GM19351 (cell line): Measurements from ENCODE around the gene PIM3.

Experiments
- ATAC-seq: cut with Tn5 transposase; IDR thresholded peaks from one replicate; pipeline ENCODE4 v1.9.1; 2021; ENCODE audit warnings: mild to moderate bottlenecking, moderate library complexity; ENCODE audit not compliant: unreplicated experiment

Gene PIM3

DNA sequence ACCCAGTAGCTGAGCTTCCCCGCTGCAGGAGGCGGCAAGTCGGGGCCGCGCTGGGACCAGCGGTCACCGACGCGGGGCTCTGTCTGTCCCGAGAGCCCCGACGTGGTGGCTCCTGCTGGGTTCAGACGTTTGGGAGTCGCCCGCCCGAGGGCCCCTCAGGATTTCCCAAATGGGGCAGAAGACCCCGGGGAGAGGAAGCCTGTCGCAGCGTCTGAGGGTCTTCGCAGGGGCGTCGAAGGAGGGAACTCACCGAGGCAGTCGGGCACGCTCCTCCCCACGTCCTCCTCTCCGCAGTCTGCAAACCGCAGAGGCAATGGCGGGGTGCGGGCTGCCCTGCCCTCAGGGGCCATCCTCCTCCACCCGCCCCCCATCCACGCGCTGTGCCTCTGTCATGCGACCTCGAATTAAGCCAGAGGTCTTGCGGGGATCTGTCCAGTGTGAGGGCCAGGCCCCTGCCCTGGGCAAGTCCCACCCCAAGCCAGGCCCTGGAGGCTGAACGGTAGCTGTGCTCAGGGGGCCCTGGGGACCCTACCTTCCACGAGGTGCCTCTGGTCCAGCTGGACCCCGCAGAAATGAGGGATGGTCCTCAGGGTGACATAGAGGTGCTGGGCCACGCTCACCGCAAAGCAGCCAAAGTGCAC is 39.5 kb downstream of the PIM3 start:
- ATAC-seq, result no peak

DNA sequence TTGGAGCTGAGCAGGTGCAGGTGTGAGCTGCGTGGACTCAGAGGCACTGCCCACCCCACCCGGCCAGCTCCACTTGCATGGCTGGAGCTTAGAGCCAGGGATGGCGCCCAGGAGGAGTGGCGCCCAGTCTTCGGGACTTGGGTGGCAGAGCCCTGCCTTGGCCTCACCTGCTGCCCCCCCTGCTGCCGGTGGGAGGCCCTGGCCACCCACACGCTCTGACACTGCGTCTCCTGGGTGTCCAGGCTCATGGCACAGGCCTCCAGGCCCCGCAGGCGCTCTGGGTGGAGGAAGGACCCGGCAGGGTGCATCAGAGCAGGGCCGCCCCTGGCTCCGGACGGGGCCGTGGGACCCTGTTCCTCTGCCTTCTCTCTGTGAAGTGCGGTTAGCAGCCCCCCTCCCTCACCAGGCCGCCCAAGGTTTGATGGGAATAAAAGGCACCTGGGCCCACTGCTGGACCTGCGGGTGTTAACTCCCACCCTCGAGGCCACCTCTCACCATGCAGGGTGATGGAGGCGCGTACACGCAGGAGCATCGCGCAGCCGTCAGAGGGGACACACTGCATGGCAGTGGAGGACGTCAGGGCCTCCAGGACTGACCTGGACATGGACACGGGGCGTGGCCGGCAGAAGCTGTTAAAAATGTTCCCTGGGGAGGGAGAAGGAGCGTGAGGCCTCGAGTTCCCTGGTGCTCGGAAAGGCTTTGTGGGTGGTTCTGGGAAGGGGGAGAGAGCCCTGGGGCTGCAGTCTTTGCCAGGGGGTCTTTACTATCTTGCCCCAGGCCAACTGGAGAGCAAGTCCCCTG is 40.2 kb downstream of the PIM3 start:
- no peak for ATAC-seq

DNA sequence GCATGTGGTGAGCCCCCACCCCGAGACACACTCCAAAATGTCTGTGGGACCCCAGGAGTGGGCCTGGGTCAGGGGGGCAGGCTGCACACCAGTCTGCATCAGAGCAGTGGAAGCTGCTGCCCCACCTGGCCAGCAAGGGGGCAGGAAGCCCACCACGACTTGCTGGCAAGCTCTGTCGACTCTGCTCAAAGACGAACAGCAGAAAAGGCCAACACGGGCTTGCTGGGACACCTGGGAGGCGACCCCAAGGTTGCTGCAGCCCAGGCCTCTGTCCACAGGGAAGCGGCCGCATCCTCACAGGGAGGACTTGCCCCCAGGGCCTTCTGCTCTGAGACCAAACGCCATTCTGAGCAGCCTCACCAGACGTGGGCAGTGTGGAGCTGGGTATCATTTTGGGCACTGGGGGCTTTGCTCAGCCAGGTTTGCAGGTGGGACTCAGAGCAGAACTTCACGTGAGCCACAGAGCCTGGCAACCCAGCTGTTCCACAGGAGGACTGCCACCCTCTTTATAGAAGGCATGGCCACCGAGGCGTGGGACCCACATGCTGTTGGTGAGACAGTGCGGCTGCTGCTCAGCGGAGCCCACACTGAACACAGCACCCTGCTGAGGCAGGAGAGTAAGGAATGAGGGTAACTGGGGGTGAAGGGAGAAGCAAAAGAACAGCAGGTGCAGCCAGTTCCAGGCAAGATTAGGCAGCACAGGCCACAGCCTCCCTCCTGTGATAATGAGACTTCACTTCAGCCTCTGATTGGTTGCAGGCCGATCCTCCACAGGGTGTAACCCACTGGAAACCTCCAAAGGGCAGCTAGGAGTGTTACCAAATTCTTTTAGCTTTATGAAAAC is 41.0 kb downstream of the PIM3 start:
- ATAC-seq, result no peak

DNA sequence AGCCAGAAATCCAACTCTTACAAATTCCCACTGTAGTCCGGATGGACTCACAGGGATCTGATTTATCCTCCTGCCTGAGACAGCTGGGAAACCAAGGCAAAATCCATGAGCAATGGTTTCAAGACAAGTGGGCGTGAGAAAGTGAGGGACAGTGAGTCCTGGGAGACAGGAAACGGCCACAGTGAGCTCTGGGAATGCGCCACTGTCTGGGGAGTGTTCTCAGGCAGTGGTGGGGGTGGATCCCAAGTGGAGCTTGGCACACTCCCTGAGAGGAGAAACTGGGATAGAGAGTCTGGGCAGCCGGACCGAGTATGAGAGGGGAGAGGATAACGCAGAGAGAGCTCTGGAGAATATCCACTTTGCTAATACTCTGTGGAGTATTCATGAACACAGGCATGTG is 42.2 kb downstream of the PIM3 start:
- no peak for ATAC-seq

DNA sequence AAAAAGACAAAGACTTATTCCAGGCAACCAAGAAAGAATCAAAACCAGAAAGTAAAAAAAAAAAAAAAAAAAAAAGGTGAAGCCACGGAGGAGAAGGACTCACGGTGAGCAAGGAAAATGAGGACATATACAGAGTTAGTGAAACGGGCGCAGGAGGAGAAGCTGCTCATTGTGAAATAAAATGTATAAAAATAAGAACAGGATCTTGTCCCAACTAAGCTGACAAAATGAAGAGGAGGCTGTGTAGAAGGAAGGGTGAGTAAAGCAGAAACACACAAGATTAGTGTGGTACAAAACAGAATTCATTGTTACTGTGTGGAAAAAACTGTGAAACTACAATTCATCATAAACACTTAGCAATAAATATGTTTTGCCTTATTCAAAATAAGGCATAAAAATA is 44.3 kb downstream of the PIM3 start:
- no peak for ATAC-seq

DNA sequence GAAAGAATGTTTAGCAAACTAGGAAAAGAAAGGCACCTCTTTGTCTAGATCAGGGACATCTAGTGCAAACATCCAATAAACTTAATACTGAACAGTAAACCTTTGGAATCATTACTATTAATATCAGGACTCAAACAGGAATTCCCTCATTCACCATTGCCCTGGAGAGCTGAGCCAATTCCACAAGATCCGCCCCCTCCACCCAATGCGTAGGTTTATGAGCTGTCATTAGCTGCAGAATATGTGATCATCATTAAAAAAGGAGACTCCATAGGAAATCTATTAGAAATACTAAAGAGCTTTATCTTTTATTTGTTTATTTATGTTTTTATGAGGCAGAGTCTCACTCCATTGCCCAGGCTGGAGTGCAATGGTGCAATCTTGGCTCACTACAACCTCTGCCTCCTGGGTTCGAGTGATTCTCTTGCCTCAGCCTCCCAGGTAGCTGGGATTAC is 46.5 kb downstream of the PIM3 start:
- ATAC-seq, result no peak

DNA sequence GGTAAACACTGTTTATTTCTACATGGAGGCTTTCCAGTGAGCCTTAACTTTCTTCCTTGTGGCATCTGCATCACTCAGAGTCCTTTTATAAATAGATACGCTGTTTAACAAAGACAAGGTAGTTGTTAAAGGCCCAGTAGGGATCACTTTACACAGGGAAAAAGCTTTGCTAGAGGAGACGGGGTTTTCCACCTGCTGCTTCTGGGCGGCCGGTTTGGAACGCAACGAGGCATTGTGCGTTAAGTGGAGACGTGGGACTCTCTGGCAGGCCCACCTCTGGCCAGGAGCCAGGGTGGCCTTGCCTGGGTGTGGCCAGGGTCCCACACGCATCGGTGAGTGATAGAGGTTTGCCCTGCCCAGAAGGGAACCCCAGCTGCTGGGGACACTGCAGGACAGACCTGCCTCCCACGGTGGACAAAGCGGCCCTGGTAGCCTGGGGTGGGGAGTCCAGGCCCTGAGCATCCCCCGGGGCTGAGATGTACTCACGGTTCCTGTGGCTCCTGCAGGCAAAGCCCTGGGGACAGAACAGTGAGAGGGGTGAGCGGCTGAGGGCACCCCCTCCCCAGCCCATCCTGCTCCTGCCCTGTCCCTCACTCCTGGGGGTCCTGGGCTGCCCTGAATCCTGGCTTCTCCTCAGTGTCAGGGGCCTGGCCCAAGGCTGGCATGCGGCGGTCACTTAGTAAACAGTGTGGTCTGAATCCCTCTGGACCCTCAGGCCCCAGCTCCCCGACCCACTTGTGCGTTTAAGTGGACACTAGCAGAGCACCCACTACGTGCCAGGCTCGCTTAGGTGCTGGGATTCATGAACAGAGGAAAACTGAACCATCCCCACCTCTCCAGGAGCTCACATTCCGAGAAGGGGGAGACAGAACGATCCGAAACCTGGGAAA is 47.8 kb downstream of the PIM3 start:
- no peak for ATAC-seq

DNA sequence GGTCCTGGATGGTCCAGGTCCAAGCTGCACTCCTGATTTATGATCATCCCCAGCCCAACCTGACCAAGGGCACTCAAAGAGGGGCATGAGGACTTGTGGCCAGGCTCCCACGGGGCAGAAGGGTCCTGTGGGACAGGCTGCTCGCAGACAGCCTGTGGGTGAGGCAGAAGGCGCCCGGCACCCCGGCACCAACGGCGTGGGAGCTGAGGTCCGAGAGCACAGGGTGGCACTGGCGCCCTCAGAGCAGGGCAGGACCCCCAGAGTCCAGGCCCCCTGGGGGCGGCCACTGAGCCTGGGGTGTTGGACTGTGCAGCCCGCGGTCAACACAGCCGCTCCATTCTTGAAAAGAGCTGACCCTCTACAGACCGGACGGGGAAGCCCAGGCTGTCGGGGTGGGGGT is 48.7 kb downstream of the PIM3 start:
- ATAC-seq, result no peak

DNA sequence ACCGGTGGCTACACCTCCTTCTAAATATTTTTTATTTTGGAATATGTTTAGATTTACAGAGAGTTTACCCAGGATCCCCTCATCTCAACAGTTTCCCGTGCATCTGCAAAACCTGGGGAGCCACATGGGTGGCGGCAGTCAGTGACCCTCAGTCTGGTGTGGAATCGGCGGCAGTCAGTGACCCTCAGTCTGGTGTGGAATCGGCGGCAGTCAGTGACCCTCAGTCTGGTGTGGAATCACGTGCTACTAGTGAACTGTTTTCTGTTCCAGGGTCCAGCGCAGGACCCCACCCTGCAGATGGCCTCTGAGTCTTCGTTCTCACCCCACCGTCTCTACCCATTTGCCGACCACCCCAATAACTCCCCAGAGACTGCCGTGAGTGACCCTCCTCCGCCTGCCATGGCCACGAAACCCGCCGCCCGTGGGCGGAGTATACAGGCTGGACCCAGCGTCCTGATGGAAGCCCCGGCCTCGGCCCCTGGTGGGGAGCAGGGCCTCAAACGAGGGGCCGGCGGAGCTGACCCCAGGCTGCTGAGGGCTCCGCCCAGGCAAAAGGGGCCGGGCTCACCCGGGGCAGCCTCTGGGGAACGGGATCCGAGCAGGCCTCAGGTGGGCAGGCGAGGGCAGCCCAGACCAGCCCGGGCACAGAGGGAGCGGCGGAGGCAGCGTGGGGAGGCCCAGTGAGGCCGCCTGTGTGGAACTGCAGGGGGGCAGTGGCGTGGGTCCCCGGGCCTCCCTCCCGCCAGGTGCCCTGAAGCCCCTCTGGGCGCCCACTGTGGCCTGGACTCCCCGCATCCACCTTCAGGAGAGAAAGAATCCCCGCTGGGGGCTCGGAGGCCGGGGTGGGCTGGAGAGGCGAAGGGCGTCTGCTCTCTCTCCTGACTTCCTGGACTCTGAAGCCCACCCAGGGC is 49.4 kb downstream of the PIM3 start:
- ATAC-seq, result no peak

DNA sequence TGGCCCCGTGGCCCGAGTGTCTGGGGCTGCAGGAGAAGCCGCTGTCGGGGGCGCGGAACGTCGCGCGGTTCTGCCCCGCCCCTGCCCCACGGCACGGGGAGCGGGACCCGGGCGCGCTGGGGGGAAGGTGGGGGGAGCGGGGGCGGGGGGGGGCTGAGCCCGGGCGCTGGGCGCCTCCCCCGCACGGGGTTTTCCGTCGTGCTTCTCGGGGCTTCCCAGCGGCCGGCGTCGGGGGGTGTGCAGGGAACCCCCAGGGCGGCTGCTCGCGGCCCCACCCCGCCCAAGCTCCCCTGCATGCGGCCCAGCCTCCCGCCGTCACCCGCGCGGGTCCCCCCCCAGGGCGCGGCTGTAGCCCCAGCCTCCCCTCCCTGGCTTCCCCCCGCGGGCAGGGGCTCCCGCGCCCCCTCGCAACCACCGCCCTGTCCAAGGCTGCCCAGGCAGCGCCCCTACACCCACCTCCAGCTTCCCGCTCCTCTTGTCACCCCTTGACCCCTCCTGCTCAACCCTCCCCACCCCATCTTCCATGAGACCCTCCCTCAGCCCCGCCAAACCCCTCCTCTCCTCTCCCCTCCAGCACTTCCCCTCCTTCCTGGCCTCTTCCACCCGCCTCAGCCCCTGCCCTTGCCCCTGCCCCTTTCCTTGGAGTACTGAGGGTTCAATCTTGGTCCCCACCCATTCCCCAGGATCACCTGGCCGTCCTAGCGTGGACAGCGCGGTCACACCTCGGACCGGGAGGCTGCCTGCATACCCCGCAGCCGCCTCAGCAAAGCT is 50.3 kb downstream of the PIM3 start:
- ATAC-seq, result no peak

DNA sequence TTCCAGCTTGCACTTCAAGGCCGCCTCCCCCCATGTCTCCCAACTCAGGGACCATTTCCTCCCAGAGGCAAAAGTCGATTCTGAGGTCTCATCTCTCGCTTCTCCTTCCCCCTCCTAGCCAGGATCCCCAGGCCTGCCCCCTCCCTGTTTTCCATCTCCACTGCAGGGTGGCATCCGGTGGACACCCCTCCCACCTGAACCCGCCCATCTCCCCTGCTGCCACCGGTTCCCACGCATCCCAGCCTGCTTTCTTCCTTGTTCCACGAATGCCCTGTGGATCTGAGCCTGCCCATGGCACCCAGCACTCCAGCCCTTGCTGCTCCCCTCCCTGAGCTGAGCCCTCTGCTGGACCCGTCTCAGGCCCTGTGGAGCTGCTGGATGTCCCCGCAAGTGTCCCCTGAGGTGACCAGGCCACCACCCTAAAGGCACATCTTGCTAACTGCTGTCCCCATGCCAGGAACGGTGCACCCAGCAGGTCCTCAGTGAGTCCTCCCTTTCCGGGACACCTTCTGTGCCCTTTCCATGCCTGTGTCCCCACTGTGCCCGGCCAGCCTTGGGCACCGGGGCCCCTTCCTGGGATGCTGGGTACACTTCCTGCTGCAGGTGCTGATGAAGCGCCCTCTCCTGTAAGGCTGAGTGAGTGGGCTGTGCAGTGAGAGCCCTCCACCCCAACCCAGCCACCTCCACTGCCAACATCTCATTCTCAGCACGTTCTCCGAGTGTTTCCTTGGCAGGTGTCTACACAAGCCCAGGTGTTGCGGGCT is 51.1 kb downstream of the PIM3 start:
- ATAC-seq, result no peak

DNA sequence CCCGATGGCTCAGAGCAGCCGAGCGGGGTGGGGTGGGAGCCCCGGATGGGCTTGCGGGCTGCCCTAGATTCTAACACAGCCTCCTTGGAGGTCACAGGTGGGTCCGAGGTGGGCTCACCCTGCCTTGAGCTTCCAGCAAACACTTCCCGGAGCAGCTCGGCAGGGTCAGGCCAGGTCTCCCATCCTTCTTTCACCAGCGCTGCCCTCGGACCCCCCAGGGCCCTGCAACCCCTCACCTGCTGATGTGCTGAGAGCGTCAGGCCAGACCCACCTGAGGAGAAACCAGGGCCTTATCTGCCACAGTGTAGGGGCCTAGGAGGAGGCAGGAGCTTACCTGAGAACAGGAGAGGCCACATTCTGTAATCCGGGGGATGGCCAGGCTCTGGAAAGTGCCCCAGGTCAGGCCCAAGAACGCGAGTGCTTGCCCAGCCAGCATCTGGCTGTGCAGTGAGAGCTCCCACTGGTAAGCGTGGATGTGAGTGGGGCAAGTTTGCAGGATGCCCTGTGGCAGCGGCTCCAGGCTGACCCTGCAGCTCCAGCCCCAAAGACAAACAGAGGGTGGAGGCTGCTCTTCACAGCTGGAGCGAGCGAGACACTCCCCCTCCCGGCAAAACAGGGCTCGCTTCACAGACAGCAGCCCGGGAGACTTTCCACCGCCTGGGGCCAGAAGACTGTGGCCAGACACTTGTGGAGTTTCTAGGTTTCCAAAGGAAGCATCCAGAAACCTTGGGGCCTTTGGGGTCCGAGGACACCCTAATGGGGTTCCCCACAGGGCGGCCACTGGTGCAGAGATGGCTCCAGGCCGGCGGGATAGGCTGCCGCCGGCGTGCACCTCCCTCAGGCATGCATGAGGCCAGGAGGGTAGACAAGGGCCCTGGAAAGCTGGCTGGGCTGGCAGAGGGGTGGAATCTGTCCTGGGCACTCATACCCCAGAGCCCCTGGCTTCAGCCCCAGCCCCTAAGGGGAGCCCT is 51.9 kb downstream of the PIM3 start, which contains the start of gene IL17REL:
IL17REL (minus strand) TSS at position 555 of the 971 bp plus-strand sequence; CDS start at position 436, 119 bp downstream.
- no peak for ATAC-seq
